GM23338 (cell line): ENCODE data around the gene MYO3B. TPM values are rescaled to one million over a fixed set of nuclear protein-coding genes. Genes with fewer than 3 reads are reported as not detected.
A peak's percentile ranks its signal among the peaks of the same experiment; 100 is the strongest.

ENCODE experiments used
- ATAC-seq: fragments of 200-7000 bp; cut with Tn5 transposase; 3 replicates; pipeline ENCODE4 v1.9.1; 2020
- DNase-seq: peaks from one replicate; pipeline ENCODE4 v3.0.0-alpha.2; 2015; ENCODE audit warnings: low spot score
- H2AFZ ChIP-seq: fragments of 200-600 bp; sonication (generic); 2 replicates; pipeline ENCODE4 v1.8.0; 2016; ENCODE audit warnings: antibody characterized with exemption, mild to moderate bottlenecking, moderate library complexity
- H3F3A ChIP-seq: fragments of 200-600 bp; sonication (generic); replicated peaks from 2 replicates; pipeline ENCODE4 v1.8.0; 2017; ENCODE audit warnings: antibody characterized with exemption, mixed run types, low read depth
- H3K27ac ChIP-seq: fragments of 200-600 bp; sonication (generic); 2 replicates; pipeline ENCODE4 v1.6.1; 2016; ENCODE audit warnings: low read depth
- H3K27me3 ChIP-seq: fragments of 200-600 bp; sonication (generic); 2 replicates; pipeline ENCODE4 v1.8.0; 2016; ENCODE audit warnings: mild to moderate bottlenecking, mixed run types, moderate library complexity; ENCODE audit not compliant: insufficient read depth
- H3K36me3 ChIP-seq: fragments of 200-600 bp; sonication (generic); 2 replicates; pipeline ENCODE4 v1.8.0; 2016; ENCODE audit warnings: mild to moderate bottlenecking; ENCODE audit not compliant: insufficient read depth
- H3K4me1 ChIP-seq: fragments of 200-600 bp; sonication (generic); 2 replicates; pipeline ENCODE4 v1.8.0; 2016; ENCODE audit warnings: mild to moderate bottlenecking, moderate library complexity; ENCODE audit not compliant: insufficient read depth
- H3K4me2 ChIP-seq: fragments of 200-600 bp; sonication (generic); 2 replicates; pipeline ENCODE4 v1.7.1; 2017; ENCODE audit warnings: mixed run types
- H3K4me3 ChIP-seq: fragments of 200-600 bp; sonication (generic); 2 replicates; pipeline ENCODE4 v1.6.1; 2016; ENCODE audit warnings: mixed run types
- H3K79me2 ChIP-seq: fragments of 200-600 bp; sonication (generic); replicated peaks from 2 replicates; pipeline ENCODE4 v1.8.0; 2017; ENCODE audit warnings: mild to moderate bottlenecking; ENCODE audit not compliant: insufficient read depth
- H3K9me2 ChIP-seq: fragments of 200-600 bp; sonication (generic); 2 replicates; pipeline ENCODE4 v1.8.0; 2017; ENCODE audit not compliant: insufficient read depth
- H4K20me1 ChIP-seq: fragments of 200-600 bp; sonication (generic); replicated peaks from 2 replicates; pipeline ENCODE4 v1.8.0; 2017; ENCODE audit warnings: mild to moderate bottlenecking; ENCODE audit not compliant: insufficient read depth
- H3K27ac Mint-ChIP-seq: 2 replicates; pipeline ENCODE4 v1.8.0; 2020; ENCODE audit warnings: inconsistent platforms, mild to moderate bottlenecking, moderate library complexity, mixed read lengths
- H3K27me3 Mint-ChIP-seq: 3 replicates; pipeline ENCODE4 v1.8.0; 2022; ENCODE audit warnings: low read depth, mild to moderate bottlenecking, moderate library complexity, mixed read lengths, inconsistent platforms; ENCODE audit not compliant: insufficient read depth, poor library complexity
- H3K36me3 Mint-ChIP-seq: 3 replicates; pipeline ENCODE4 v1.8.0; 2021; ENCODE audit warnings: low read depth, mild to moderate bottlenecking, inconsistent platforms, moderate library complexity, mixed read lengths
- H3K4me1 Mint-ChIP-seq: 3 replicates; pipeline ENCODE4 v1.8.0; 2020; ENCODE audit warnings: mild to moderate bottlenecking, inconsistent platforms, mixed read lengths
- H3K4me3 Mint-ChIP-seq: 3 replicates; pipeline ENCODE4 v1.8.0; 2021; ENCODE audit warnings: moderate library complexity, mild to moderate bottlenecking, inconsistent platforms, mixed read lengths
- H3K9me3 Mint-ChIP-seq: 3 replicates; pipeline ENCODE4 v1.8.0; 2020; ENCODE audit warnings: moderate library complexity, mild to moderate bottlenecking, inconsistent platforms, mixed read lengths
- CREB1 ChIP-seq: fragments of 250-450 bp; sonication (Bioruptor Pico); IDR thresholded peaks from 2 replicates; pipeline ENCODE4 v1.5.0; 2020; ENCODE audit warnings: low read depth, mild to moderate bottlenecking, moderate library complexity
- CTCF ChIP-seq, 2 experiments: fragments of 200-600 bp in 1 of 2; sonication (generic) in 1 of 2; conservative IDR thresholded peaks; 2 replicates each; pipeline versions ENCODE4 v1.5.1 to v1.6.1; 2016 to 2017; ENCODE audit warnings: antibody characterized with exemption in 2 of 2, low read depth in 2 of 2, mild to moderate bottlenecking in 2 of 2, moderate library complexity in 1 of 2
- ETS1 ChIP-seq: IDR thresholded peaks from 2 replicates; pipeline ENCODE4 v1.6.1; 2016; ENCODE audit warnings: antibody characterized with exemption
- EZH2phosphoT487 ChIP-seq: fragments of 200-600 bp; sonication (generic); IDR thresholded peaks from one replicate; pipeline ENCODE4 v1.8.1; 2018; ENCODE audit warnings: antibody characterized with exemption; ENCODE audit not compliant: unreplicated experiment
- NANOG ChIP-seq: IDR thresholded peaks from 2 replicates; pipeline ENCODE4 v1.6.1; 2016; ENCODE audit warnings: antibody characterized with exemption, borderline replicate concordance
- POLR2AphosphoS5 ChIP-seq: IDR thresholded peaks from 2 replicates; pipeline ENCODE4 v1.6.1; 2016; ENCODE audit warnings: antibody characterized with exemption, low read depth
- ZNF114 ChIP-seq: fragments of 250-450 bp; sonication (Bioruptor Pico); IDR thresholded peaks from 2 replicates; pipeline ENCODE4 v1.5.0; 2020; ENCODE audit warnings: mild to moderate bottlenecking, moderate library complexity
- ZNF462 ChIP-seq: fragments of 250-450 bp; sonication (Bioruptor Pico); IDR thresholded peaks from 2 replicates; pipeline ENCODE4 v1.5.0; 2020; ENCODE audit warnings: mild to moderate bottlenecking, moderate library complexity
- polyA plus RNA-seq: library from polyadenylated mRNA; unstranded; fragments of >200 nt; fragmentation: Nextera tagmentation; extraction: Ambion mirVana; gene quantifications from 2 replicates; pipeline ENCODE4 v1.2.1, GENCODE V29; 2016
- total RNA-seq: library from RNA; depleted of rRNA; stranded (reverse); fragments of >200 nt; shearing (Covaris generic); gene quantifications from 2 replicates; pipeline ENCODE4 v1.2.3, GENCODE V29; 2014

The MYO3B gene
- total and polyA plus RNA-seq, 2 experiments from 2014 or later, result 0.42 TPM; not detected in 1

GRCh38 chr2:170214309-170214948, 36.5 kb downstream of the MYO3B start:
- H3K4me1 Mint-ChIP-seq, result peaks cover 61% of the 10 kb centered on the region
- peak overlapping the region; percentile 97 for H3K27ac ChIP-seq
- TF ChIP-seq NANOG (peak; percentile 95), ZNF114 (peak; percentile 67), EZH2phosphoT487 (no peak), ETS1 (peak; percentile 31; the same call in 1 of the 2 replicates), POLR2AphosphoS5 (peak; percentile 53; the same call in 1 of the 2 replicates), CTCF (conservative IDR thresholded peaks at IDR 0.05; ENCODE audit: low read depth in 2 of 2) (no peak), ZNF462 (CRISPR knock-in tag) (peak; percentile 98), CREB1 (CRISPR knock-in tag) (0 out of 2 replicates have a peak, but pooled peaks have one; percentile 5)
- DNase-seq (peak; percentile 83), ATAC-seq (peak; percentile 89)
- peaks cover 8% of the 10 kb centered on the region; the same call in 1 of the 2 replicates for H3K36me3 ChIP-seq
- H3K4me3 ChIP-seq, result peak overlapping the region; percentile 33; the same call in 1 of the 2 replicates
- H3K27me3 Mint-ChIP-seq, result peaks cover 5% of the 10 kb centered on the region
- H3K4me1 ChIP-seq, result peaks cover 41% of the 10 kb centered on the region
- peaks cover 31% of the 10 kb centered on the region for H3K9me3 Mint-ChIP-seq
- peak overlapping the region; percentile 75 for H3K27ac Mint-ChIP-seq
- H4K20me1 ChIP-seq, result no peaks in the 10 kb centered on the region
- H3K9me2 ChIP-seq, result no peaks in the 10 kb centered on the region
- H3F3A ChIP-seq, result no peaks in the 10 kb centered on the region
- H3K79me2 ChIP-seq, result no peaks in the 10 kb centered on the region
- no peaks in the 10 kb centered on the region for H3K27me3 ChIP-seq
- H3K4me2 ChIP-seq, result peak overlapping the region; percentile 60
- peaks cover 28% of the 10 kb centered on the region for H3K36me3 Mint-ChIP-seq
- H3K4me3 Mint-ChIP-seq, result peak overlapping the region; percentile 40
- H2AFZ ChIP-seq, result no peak overlapping the region
